ENCODE data around the gene OR10K2.

Gene OR10K2

DNA sequence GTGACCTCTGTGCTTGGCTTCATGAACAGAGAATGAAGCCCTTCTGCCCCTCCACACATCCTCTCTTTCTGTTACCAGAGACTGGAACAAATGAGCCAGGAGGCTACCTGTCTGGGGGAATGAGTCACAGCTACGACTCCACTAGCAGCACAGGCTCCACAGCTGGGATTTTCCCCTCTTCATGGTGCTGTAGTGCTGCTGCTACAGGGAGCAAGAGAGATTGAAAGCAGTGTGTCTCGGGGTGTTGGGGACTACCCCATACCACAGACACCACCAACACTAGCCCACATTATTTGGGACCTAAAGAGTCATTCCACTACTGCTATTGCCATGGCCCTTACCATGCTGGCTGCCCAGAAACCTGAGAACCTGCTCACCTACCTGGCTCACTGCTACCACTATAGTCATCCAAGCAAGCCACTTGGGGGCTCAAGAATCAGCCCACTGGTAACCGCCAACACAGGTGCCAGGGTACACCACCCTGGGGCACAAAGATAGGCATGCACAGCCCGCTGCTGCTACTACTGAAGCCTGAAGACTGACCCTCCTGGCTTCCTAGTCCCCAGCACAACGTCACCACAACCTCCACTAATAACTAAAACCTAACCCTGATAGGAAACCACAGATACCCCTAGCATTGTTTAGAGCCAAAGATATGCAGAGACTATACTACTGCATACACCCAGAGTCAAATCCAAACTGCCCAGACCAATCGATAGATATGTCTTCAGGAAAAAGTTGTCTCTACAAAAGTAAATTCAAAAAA lies 54.7 kb downstream of the OR10K2 start:
- DNase-seq (ENCODE audit: low spot score), result no peak

Data from ecto neural progenitor cell (in vitro differentiated cells).